Measurements from ENCODE around the gene FASTKD1.

Gene FASTKD1

GRCh38 chr2:169573160-169573973 lies at the start of gene FASTKD1 (continued):
- TF ChIP-seq PRDM6 (tag by site-specific recombination; IDR thresholded peaks at IDR 0.05) (no peak), ZNF211 (tag by site-specific recombination; IDR thresholded peaks at IDR 0.05; ENCODE audit: low read depth) (no peak), ZNF48 (tag by site-specific recombination; IDR thresholded peaks at IDR 0.05) (no peak), ZBTB26 (tag by site-specific recombination; optimal IDR thresholded peaks at IDR 0.05) (peak; percentile 53), SP2 (tag by site-specific recombination; IDR thresholded peaks at IDR 0.05) (0 out of 2 replicates have a peak, but pooled peaks have one; percentile 36), ZNF248 (tag by site-specific recombination; IDR thresholded peaks at IDR 0.05) (no peak), ZNF670 (tag by site-specific recombination; IDR thresholded peaks at IDR 0.05; ENCODE audit: low read depth) (no peak), ZNF146 (tag by site-specific recombination; IDR thresholded peaks at IDR 0.05) (no peak), ZNF629 (tag by site-specific recombination; IDR thresholded peaks at IDR 0.05) (no peak), ZNF404 (tag by site-specific recombination; IDR thresholded peaks at IDR 0.05) (no peak), SCRT1 (tag by site-specific recombination; IDR thresholded peaks at IDR 0.05; ENCODE audit: borderline replicate concordance) (no peak), ZNF133 (tag by site-specific recombination; IDR thresholded peaks at IDR 0.05) (no peak), KLF10 (tag by site-specific recombination; IDR thresholded peaks at IDR 0.05) (no peak), ZFP69B (tag by site-specific recombination; IDR thresholded peaks at IDR 0.05) (no peak), ZNF37A (tag by site-specific recombination; IDR thresholded peaks at IDR 0.05) (no peak), ZNF10 (tag by site-specific recombination; IDR thresholded peaks at IDR 0.05) (no peak), ZSCAN5A (tag by site-specific recombination; IDR thresholded peaks at IDR 0.05) (no peak), ZBTB21 (tag by site-specific recombination; IDR thresholded peaks at IDR 0.05) (no peak), ZNF548 (tag by site-specific recombination; IDR thresholded peaks at IDR 0.05) (no peak), ZBTB49 (tag by site-specific recombination; IDR thresholded peaks at IDR 0.05; ENCODE audit: low read depth) (no peak), REPIN1 (tag by site-specific recombination; IDR thresholded peaks at IDR 0.05; ENCODE audit: low read depth) (no peak), ZNF184 (tag by site-specific recombination; IDR thresholded peaks at IDR 0.05) (no peak), BCL11A (tag by site-specific recombination; IDR thresholded peaks at IDR 0.05; ENCODE audit: low read depth) (peak; percentile 51; the same call in 1 of the 2 replicates), ZSCAN30 (tag by site-specific recombination; IDR thresholded peaks at IDR 0.05) (peak; percentile 56; the same call in 1 of the 2 replicates), HOXC10 (CRISPR knock-in tag; IDR thresholded peaks at IDR 0.05) (no peak), ZNF660 (tag by site-specific recombination; IDR thresholded peaks at IDR 0.05) (0 out of 2 replicates have a peak, but pooled peaks have one; percentile 13), HOXA7 (CRISPR knock-in tag; IDR thresholded peaks at IDR 0.05; ENCODE audit: borderline replicate concordance) (no peak), ZSCAN23 (tag by site-specific recombination; IDR thresholded peaks at IDR 0.05) (no peak), REST (tag by site-specific recombination; IDR thresholded peaks at IDR 0.05) (no peak), ZNF624 (tag by site-specific recombination; IDR thresholded peaks at IDR 0.05) (no peak), PRDM1 (tag by site-specific recombination; IDR thresholded peaks at IDR 0.05) (no peak), ZNF837 (tag by site-specific recombination; IDR thresholded peaks at IDR 0.05) (no peak)

Measured in HEK293 (cell line).